HG03175 (cell line): ENCODE data around the gene RUVBL1.
A peak's percentile ranks its signal among the peaks of the same experiment; 100 is the strongest.

Experiments
- ATAC-seq: cut with Tn5 transposase; IDR thresholded peaks from one replicate; pipeline ENCODE4 v1.9.1; 2021; ENCODE audit warnings: mild to moderate bottlenecking, moderate library complexity; ENCODE audit not compliant: unreplicated experiment

RUVBL1 gene

GRCh38 chr3:128143496-128143895, 19.9 kb upstream of the RUVBL1 start:
- no peak for ATAC-seq

GRCh38 chr3:128133273-128133883, 9.8 kb upstream of the RUVBL1 start:
- no peak for ATAC-seq

GRCh38 chr3:128131897-128132646, 8.5 kb upstream of the RUVBL1 start:
- no peak for ATAC-seq

- no peak for ATAC-seq
Observed at GRCh38 chr3:128128251-128128650, 4.6 kb upstream of the RUVBL1 start.

- no peak for ATAC-seq
Observed at GRCh38 chr3:128127236-128127635, 3.6 kb upstream of the RUVBL1 start.

- peak; percentile 2 for ATAC-seq
Observed at GRCh38 chr3:128123156-128123537, 465 bp downstream of the RUVBL1 start.

- no peak for ATAC-seq
Observed at GRCh38 chr3:128122013-128122412, 1.6 kb downstream of the RUVBL1 start.

- peak; percentile 77 for ATAC-seq
Observed at GRCh38 chr3:128113817-128114794, 9.5 kb downstream of the RUVBL1 start.

GRCh38 chr3:128112357-128112968, 11.1 kb downstream of the RUVBL1 start:
- peak; percentile 70 for ATAC-seq

- no peak for ATAC-seq
Observed at GRCh38 chr3:128111147-128111546, 12.5 kb downstream of the RUVBL1 start.

GRCh38 chr3:128107834-128108233, 15.8 kb downstream of the RUVBL1 start:
- no peak for ATAC-seq

GRCh38 chr3:128103136-128103676, 20.4 kb downstream of the RUVBL1 start:
- ATAC-seq = no peak

- ATAC-seq = no peak
Observed at GRCh38 chr3:128100638-128101037, 23.0 kb downstream of the RUVBL1 start.

GRCh38 chr3:128100161-128100560, 23.5 kb downstream of the RUVBL1 start:
- ATAC-seq = no peak

- ATAC-seq = no peak
Observed at GRCh38 chr3:128098234-128098633, 25.4 kb downstream of the RUVBL1 start.

- ATAC-seq = peak; percentile 81
Observed at GRCh38 chr3:128095222-128095703, 28.3 kb downstream of the RUVBL1 start.

- ATAC-seq = no peak
Observed at GRCh38 chr3:128094295-128095151, 29.1 kb downstream of the RUVBL1 start.

- ATAC-seq = no peak
Observed at GRCh38 chr3:128091586-128091985, 32.0 kb downstream of the RUVBL1 start.

- no peak for ATAC-seq
Observed at GRCh38 chr3:128089135-128089534, 34.5 kb downstream of the RUVBL1 start.

- ATAC-seq = no peak
Observed at GRCh38 chr3:128084675-128085021, 39.0 kb downstream of the RUVBL1 start.
